Measurements from ENCODE around the gene DNAI2.

DNAI2 gene

GRCh38 chr17:74304184-74304583, 30.1 kb downstream of the DNAI2 start:
- no peak for DNase-seq

- DNase-seq = peak in 9 of 51 donors; percentile 16 to 46 (median 24)
Observed at GRCh38 chr17:74305865-74306654, 32.0 kb downstream of the DNAI2 start.

GRCh38 chr17:74307984-74308773, 34.1 kb downstream of the DNAI2 start:
- no peak for DNase-seq

- no peak for DNase-seq
Observed at GRCh38 chr17:74309902-74310301, 35.9 kb downstream of the DNAI2 start.

- DNase-seq = no peak
Observed at GRCh38 chr17:74314877-74315276, 40.8 kb downstream of the DNAI2 start.

- DNase-seq = no peak
Observed at GRCh38 chr17:74316220-74316619, 42.2 kb downstream of the DNAI2 start.

GRCh38 chr17:74317071-74317470, 43.0 kb downstream of the DNAI2 start:
- no peak for DNase-seq

GRCh38 chr17:74318391-74318790, 44.4 kb downstream of the DNAI2 start:
- no peak for DNase-seq

- DNase-seq = no peak
Observed at GRCh38 chr17:74324521-74324920, 50.5 kb downstream of the DNAI2 start.

GRCh38 chr17:74325376-74325742, 51.3 kb downstream of the DNAI2 start:
- DNase-seq = peak in 21 of 51 donors; percentile 6 to 66 (median 27)

- DNase-seq = peak in 38 of 51 donors; percentile 10 to 73 (median 38)
Observed at GRCh38 chr17:74325743-74326379, 51.8 kb downstream of the DNAI2 start, which contains the start of gene KIF19. Gene KIF19 (plus strand): TSS chr17:74326226. CDS start chr17:74326350, 124 bp downstream.

GRCh38 chr17:74326506-74326905, 52.5 kb downstream of the DNAI2 start:
- no peak for DNase-seq

- no peak for DNase-seq
Observed at GRCh38 chr17:74328487-74328886, 54.5 kb downstream of the DNAI2 start.

GRCh38 chr17:74329378-74329777, 55.3 kb downstream of the DNAI2 start:
- no peak for DNase-seq

GRCh38 chr17:74330446-74330845, 56.4 kb downstream of the DNAI2 start:
- DNase-seq = peak in 32 of 51 donors; percentile 13 to 87 (median 46)

GRCh38 chr17:74332017-74332650, 58.1 kb downstream of the DNAI2 start:
- no peak for DNase-seq

GRCh38 chr17:74332763-74333283, 58.8 kb downstream of the DNAI2 start:
- no peak for DNase-seq

GRCh38 chr17:74334393-74335039, 60.5 kb downstream of the DNAI2 start:
- DNase-seq = no peak

- DNase-seq = peak in 1 of 51 donors; percentile 21
Observed at GRCh38 chr17:74335529-74336062, 61.6 kb downstream of the DNAI2 start.

GRCh38 chr17:74336307-74336706, 62.3 kb downstream of the DNAI2 start:
- peak in 1 of 51 donors; percentile 6 for DNase-seq

Data from hypothalamus (tissue), 51 donors.